HG02870 (cell line): ENCODE measurements around the gene CNOT10.
"Not testable (repeated sequence)": the region's sequence is repeated elsewhere in the genome, so short reads cannot be mapped to it uniquely, and the experiment has no call there.

Experiments
- ATAC-seq: cut with Tn5 transposase; IDR thresholded peaks from one replicate; pipeline ENCODE4 v1.9.1; 2021; ENCODE audit warnings: mild to moderate bottlenecking, moderate library complexity; ENCODE audit not compliant: unreplicated experiment

Gene CNOT10

GRCh38 chr3:32757618-32758374, 72.8 kb downstream of the CNOT10 start:
- ATAC-seq, result no peak

- no peak for ATAC-seq
Observed at GRCh38 chr3:32758375-32758753, 73.4 kb downstream of the CNOT10 start.

- no peak for ATAC-seq
Observed at GRCh38 chr3:32759342-32759741, 74.4 kb downstream of the CNOT10 start.

- ATAC-seq, result no peak
Observed at GRCh38 chr3:32764481-32764880, 79.5 kb downstream of the CNOT10 start.

DNA sequence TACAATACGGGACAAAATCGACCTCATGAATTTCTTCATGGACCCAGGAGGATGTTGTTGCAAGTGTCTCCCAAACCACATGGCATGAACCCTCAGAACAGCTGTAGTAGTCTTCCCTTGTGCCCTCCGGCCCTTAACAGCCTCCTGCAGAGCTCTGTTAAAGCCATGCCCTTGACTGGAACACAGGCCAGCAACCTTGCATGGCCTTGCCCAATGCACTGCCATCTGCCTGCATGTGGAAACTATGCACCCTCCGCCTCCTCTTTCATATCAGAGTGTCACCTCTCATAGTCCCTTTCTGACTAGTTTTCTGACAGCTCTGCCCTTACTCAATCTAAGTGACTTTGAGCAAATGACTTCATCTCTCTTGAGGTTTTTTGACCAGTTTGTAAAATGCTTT, 93.4 kb downstream of the CNOT10 start:
- no peak for ATAC-seq

DNA sequence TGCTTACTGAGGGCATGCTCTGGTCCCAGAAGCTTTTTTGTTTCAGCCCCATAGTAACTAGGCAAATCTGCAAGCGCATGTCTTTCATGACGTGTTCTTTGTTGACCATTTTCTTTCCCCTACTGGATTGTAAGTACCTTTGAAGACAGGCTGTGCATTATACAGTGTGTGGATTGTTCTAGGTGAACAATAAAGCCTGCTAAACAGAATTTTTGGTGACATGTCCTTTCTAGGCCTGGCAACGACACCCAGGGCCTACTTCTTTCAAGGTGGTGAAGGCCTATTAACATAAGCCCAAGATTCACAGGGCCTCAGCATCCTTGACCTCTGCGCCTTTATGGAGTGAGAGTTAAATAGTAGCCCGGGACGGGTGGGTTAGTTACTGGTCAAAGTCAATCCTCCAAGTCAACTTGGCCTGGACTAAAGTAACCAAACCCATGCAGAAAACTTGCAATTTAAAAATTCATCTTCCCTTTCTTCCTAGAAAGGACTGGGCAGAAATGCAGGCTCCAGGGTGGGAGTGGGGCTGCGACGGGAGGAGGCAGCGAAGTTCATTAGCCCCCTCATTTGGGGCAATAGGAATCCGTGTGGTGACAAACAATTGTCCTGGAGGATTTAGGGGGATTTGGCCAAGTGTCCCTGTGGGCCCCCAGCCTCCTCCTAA, 95.2 kb downstream of the CNOT10 start:
- ATAC-seq, result no peak

- ATAC-seq, result peak; percentile 38
Observed at GRCh38 chr3:32780735-32781210, 95.8 kb downstream of the CNOT10 start.

DNA sequence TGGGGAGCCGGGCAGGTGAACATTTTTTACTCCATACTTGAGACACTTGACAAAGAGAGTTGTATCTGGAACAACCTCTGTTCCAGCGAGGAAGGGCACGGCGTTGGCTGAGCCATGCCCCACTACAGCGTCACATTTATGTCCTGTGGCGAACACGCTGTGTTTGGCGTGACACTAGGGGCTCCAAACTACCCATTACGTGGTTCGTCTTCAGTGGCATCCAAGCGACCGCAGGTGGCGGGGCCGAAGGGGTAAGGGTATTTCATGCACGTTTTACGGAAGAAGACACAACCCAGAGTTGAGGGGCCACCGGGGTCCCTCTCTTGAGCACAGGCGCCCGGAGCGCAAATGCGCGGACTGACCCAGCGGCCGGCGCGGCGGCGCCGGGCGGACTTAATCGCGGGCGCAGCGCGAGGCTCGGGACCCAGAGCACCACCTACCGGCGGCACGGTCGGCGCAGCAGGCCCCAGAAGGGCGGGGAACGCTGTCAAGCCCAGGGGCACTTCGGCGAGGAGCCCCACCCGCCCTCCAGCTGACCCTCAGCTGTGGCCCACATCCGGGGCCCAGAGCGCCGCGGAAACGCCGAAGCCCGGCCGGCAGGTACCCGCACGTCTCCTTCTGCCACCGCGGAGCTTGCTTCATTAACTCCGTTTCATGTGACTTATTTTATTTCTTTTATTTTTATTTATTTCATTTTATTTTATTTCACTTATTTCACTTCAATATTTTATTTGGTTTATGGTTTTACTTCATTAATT, 96.4 kb downstream of the CNOT10 start:
- peak; percentile 88 for ATAC-seq

- ATAC-seq, result not testable (repeated sequence)
Observed at GRCh38 chr3:32781969-32782270, 96.9 kb downstream of the CNOT10 start.

- ATAC-seq, result no peak
Observed at GRCh38 chr3:32782407-32782806, 97.4 kb downstream of the CNOT10 start.

- ATAC-seq, result no peak
Observed at GRCh38 chr3:32791833-32792232, 106.8 kb downstream of the CNOT10 start.

DNA sequence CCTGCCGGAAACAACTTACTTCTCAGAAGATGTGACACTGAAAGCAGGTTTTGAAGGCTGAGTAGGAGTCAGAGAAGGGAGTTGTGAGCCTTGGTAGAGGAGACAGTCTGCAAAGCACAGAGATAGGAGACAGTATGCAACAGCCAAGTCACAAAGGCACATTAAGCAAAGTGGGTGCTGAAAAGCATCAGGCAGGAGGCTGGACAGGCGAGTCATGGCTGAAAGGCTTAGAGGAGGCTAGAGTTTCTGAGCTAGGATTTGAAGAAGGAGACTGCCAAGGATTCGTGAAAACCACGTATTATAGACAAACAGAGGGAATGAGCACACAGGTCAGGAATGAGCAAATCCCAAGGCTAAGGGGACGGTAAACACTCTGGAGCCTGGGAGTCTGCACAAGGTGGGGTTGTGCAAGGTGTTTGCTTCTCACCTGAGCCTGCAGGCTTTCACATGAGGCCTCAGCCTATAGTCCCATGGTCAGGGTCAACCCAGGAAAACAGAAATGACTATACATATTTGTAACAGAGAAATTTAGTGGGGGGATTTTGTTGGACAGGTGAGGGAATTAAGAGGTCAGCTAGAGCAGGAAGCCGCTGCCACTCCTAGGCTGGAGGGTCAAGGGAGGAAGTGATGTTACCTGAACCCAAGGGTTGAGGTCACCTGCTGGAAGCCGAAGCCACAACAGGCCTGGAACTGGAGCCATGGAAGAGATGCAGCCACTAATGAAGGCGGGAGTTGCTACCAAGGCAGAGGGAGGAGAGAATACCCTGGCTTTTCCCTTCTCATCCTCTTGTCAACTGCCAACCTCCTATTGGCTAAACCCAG, 109.7 kb downstream of the CNOT10 start:
- ATAC-seq, result no peak

- not testable (repeated sequence) for ATAC-seq
Observed at GRCh38 chr3:32796384-32796950, 111.5 kb downstream of the CNOT10 start.

DNA sequence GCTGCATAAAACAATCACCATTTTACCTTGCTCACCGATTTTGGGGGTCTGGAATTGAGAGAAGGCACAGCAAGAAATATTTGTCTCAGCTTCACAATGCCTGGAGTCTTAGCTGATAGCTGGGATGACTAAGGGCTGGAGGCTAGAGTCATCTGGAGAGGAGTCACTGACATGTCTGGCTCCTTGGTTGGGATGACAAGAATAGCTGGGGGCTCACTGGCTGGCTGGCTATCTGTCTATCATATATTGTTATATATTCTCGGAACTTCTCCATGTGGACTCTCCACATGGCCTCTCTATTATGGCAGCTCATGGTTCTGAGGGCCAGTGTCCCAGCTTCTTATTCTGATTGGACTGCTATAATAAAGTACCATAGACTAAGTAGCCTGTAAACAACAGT, 112.8 kb downstream of the CNOT10 start:
- no peak for ATAC-seq

DNA sequence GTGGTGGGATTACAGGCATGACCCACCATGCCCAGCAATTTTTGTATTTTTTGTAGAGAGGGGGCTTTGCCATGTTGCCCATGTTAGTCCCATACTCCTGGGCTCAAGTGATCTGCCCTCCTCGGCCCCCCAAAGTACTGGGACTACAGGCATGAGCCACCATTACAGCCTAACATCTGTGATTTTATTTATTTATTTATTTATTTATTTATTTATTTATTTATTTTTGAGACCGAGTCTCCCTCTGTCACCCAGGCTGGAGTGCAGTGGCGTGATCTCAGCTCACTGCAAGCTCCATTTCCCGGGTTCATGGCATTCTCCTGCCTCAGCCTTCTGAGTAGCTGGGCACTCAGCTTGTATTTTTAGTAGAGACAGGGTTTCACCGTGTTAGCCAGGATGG, 116.5 kb downstream of the CNOT10 start:
- not testable (repeated sequence) for ATAC-seq

DNA sequence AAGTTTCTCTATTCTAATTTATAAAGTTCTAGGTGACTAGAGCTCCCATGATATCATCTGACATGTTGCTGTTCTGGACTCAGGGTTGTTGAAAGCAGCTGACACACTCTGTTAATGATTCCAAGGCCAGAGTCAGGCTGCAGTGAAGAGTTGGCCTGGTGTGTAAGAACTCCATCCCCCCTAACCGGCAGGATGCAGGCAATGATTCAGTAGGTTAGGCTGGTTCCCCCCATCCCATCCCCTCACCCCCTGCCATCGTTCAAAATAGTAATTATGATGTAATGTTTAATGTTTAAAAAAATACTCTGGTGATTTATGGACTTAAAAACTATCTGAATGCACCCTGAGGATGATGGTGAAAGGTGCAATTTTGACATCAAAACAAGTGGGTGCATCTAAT, 128.2 kb downstream of the CNOT10 start:
- no peak for ATAC-seq

GRCh38 chr3:32814361-32814760, 129.4 kb downstream of the CNOT10 start:
- ATAC-seq, result no peak

DNA sequence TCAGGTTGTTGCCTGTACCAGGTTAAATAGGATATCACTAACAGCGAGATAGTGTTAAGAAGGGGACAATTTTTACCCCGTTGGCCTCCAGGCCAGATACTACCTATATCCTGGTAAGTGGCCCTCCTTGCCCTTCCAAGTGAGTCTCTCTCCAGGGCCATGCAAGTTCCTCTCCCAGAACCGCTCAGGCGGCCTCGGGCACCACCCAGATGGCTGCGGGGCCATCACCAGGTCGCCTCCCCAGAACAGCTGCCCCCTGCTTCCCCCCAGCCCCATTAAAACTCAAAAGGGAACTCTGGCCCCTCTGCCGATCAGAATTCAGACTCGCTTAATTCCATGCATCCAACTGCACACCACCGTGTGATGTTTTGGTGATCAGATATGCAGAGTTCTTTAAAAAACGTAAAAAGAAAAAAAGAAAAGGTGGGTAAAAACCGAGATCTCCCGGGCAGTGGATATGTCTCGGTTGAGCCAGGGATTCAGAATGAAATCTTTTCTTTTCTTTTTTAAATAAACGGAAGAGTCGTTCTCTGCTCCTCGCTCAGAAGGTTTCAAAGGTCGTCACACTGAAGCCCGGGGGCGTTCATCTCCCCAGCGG, 131.0 kb downstream of the CNOT10 start:
- no peak for ATAC-seq

DNA sequence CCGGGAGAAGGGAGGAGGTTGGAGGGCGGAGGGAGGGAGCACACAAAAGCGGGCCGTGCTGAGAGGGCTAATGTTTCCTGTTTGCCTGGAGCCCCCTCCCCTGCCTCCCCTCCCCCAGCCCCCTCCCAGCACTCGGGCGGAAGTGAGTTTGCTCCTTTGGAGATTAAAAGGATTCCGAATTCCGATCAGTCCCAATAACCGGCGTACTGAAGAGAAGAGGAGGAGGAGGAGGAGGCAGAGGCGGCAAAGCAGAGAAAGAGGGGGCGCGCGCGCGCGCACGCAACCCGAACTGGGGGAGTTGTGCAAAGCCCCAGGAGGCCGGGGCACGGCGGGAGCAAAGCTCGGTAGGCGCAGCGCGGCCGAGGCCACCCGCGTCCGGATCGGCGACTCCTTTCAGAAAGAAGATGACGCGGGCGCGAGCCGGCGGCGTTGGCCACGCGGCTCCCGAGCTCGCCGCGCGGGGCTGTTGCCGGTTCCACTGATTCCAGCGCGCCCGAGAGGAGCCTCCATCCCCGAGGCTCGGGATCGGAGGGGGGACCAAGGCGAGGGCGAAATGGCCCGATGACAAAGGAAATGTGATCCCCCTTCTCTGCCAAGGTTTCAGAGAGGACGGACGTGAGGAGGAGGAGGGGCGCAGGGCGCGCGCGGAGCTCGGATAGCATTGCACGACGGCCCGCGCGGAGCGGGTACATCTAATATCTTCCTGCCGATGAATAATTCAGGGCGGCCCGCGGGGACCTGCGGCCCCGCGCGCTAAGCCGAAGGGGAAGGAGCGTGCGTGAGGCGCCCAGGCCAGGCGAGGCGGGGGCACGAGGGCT, 131.7 kb downstream of the CNOT10 start:
- no peak for ATAC-seq

GRCh38 chr3:32817257-32817557, 132.2 kb downstream of the CNOT10 start:
- ATAC-seq, result no peak
